ENCODE results near the gene ANP32E.

DNA sequence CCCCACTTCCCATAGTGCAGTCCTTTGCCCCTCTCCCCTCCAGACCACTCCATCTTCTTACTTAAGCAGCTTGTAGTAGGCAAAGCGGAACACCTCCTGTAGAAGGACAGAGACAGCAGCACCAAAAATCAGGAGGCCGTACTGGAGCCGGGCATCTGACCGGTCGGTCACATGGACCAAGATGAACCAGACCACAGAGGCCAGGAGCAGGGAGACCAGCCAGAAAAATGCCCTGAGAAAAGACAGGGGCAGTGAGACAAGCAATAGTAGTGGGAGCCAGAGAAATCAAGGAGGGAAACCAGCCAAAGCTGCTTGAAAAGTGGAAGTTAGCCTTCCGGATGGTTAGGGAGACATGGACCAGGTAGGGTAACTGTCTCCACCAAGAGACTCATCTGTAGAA is 32.0 kb upstream of the ANP32E start:
- TF ChIP-seq, protein P1, sequence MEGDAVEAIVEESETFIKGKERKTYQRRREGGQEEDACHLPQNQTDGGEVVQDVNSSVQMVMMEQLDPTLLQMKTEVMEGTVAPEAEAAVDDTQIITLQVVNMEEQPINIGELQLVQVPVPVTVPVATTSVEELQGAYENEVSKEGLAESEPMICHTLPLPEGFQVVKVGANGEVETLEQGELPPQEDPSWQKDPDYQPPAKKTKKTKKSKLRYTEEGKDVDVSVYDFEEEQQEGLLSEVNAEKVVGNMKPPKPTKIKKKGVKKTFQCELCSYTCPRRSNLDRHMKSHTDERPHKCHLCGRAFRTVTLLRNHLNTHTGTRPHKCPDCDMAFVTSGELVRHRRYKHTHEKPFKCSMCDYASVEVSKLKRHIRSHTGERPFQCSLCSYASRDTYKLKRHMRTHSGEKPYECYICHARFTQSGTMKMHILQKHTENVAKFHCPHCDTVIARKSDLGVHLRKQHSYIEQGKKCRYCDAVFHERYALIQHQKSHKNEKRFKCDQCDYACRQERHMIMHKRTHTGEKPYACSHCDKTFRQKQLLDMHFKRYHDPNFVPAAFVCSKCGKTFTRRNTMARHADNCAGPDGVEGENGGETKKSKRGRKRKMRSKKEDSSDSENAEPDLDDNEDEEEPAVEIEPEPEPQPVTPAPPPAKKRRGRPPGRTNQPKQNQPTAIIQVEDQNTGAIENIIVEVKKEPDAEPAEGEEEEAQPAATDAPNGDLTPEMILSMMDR (IDR thresholded peaks at IDR 0.05 in 8 of 11, conservative IDR thresholded peaks at IDR 0.05 in 3 of 11): no peak
- TF ChIP-seq POLR2A (IDR thresholded peaks at IDR 0.05) (no peak), POLR2AphosphoS5 (IDR thresholded peaks at IDR 0.05) (no peak)

Data from spleen (tissue), 7 donors.